Right lobe of liver (tissue), 6 donors: Measurements from ENCODE around the gene IDS. TPM values are rescaled to one million over a fixed set of nuclear protein-coding genes. Genes with fewer than 3 reads are reported as not detected.

Source experiments
- ATAC-seq, 4 donors: fragments of 200-7000 bp; cut with Tn5 transposase; one replicate each; pipeline ENCODE4 v1.9.1; 2020; ENCODE audit warnings: mild to moderate bottlenecking in 4 of 4, moderate library complexity in 4 of 4
- DNase-seq, 3 donors: peaks; one replicate each; pipeline ENCODE4 v3.0.0-alpha.2; 2020
- H3K27ac ChIP-seq, 3 donors: fragments of 200-600 bp; one replicate each; pipeline ENCODE4 v1.8.0; 2022
- H3K27me3 ChIP-seq, 2 donors: fragments of 200-600 bp; one replicate each; pipeline ENCODE4 v1.8.0; 2022
- H3K36me3 ChIP-seq, 4 donors: fragments of 200-600 bp; sonication (generic) in 1 of 4; one replicate each; pipeline versions ENCODE4 v1.5.1 to v1.8.0; 2017 to 2022; ENCODE audit warnings: control low read depth in 1 of 4
- H3K4me1 ChIP-seq, 4 donors: fragments of 200-600 bp; sonication (generic) in 1 of 4; one replicate each; pipeline versions ENCODE4 v1.5.1 to v1.8.0; 2017 to 2022; ENCODE audit warnings: control low read depth in 1 of 4
- H3K4me3 ChIP-seq, 3 donors: fragments of 200-600 bp; one replicate each; pipeline ENCODE4 v1.8.0; 2022
- H3K9me3 ChIP-seq, 4 donors: fragments of 200-600 bp; sonication (generic) in 1 of 4; one replicate each; pipeline versions ENCODE4 v1.5.1 to v1.8.0; 2017 to 2022; ENCODE audit warnings: control low read depth in 1 of 4
- CTCF ChIP-seq, 4 donors: fragments of 200-600 bp in 3 of 4; fragments of 450-650 bp in 1 of 4; IDR thresholded peaks; one replicate each; pipeline versions ENCODE4 v1.5.1 to v1.8.0; 2016 to 2022; ENCODE audit warnings: antibody characterized with exemption in 4 of 4, mild to moderate bottlenecking in 2 of 4
- POLR2A ChIP-seq: fragments of 450-650 bp; IDR thresholded peaks from one replicate; pipeline ENCODE4 v1.6.1; 2017; ENCODE audit warnings: antibody characterized with exemption, mild to moderate bottlenecking
- WGBS: methylation state at CpG from one replicate; pipeline ENCODE4 v1.1.6; 2018; ENCODE audit warnings: low coverage, low lambda C conversion rate; ENCODE audit not compliant: insufficient coverage; ENCODE audit errors: missing lambda C conversion rate; 5-methylcytosine and 5-hydroxymethylcytosine counted together
- intact Hi-C, 2 donors: fragments of 100-400 bp; cut with DNase I; formaldehyde crosslinking; loops; one replicate each; pipeline versions ENCODE4 v1.11.2 to v1.14.1; 2022
- total RNA-seq, 6 experiments: library from RNA; depleted of rRNA in 2 of 6; stranded (reverse); fragments of >200 nt in 2 of 6; fragmentation: NEBNext Ultra II Directional in 3 of 6; extraction: Animal tissue kit (Norgen Biotek cat#: 25700) in 3 of 6; gene quantifications; one replicate each; pipeline versions ENCODE4 v1.1.0 to v1.2.4, GENCODE V29; 2016 to 2023
- donor health status: DM: no; HTN: yes; CAD: no.
- donor health status: DM: no; HTN: no; CAD: no.
- donor health status: DM: no; HTN: no; CAD: no.
- donor health status: DM: no; HTN: yes; CAD: no.
- donor health status: DM: no; HTN: yes; CAD: no.

Gene IDS
- total RNA-seq, 6 experiments from 2014 or later, result 12.7 to 27.3 (median 20.0) TPM

- Histone ChIP-seq H3K4me1 (no peaks in the 10 kb centered on the region), H3K27me3 (no peaks in the 10 kb centered on the region), H3K36me3 (no peaks in the 10 kb centered on the region), H3K9me3 (no peaks in the 10 kb centered on the region), H3K27ac (no peak overlapping the region), H3K4me3 (no peak overlapping the region)
- intact Hi-C loops, result no loop called here
- TF ChIP-seq CTCF (IDR thresholded peaks at IDR 0.05) (no peak), POLR2A (no peak)
- 28% methylated on average over 4 of the region's 4 CpGs for WGBS
- DNase-seq (no peak), ATAC-seq (no peak)
These were observed 5.3 kb upstream of the IDS start for GRCh38 chrX:149510386-149510785.

- no peak overlapping the region for H3K4me3 ChIP-seq
- no peak for ATAC-seq
- intact Hi-C loops, result no loop called here
- H3K4me1 ChIP-seq, result no peaks in the 10 kb centered on the region
- no peaks in the 10 kb centered on the region for H3K9me3 ChIP-seq
- no peaks in the 10 kb centered on the region for H3K36me3 ChIP-seq
- WGBS, result 47% methylated on average over 1 of the region's 1 CpG
- H3K27ac ChIP-seq, result no peak overlapping the region
- TF ChIP-seq POLR2A, result no peak
- no peak for TF ChIP-seq CTCF (IDR thresholded peaks at IDR 0.05)
- DNase-seq, result no peak
- H3K27me3 ChIP-seq, result no peaks in the 10 kb centered on the region
These were observed 3.4 kb upstream of the IDS start for GRCh38 chrX:149508467-149508866.

- Histone ChIP-seq H3K9me3 (no peaks in the 10 kb centered on the region), H3K27ac (no peak overlapping the region), H3K4me3 (no peak overlapping the region), H3K27me3 (no peaks in the 10 kb centered on the region), H3K4me1 (no peaks in the 10 kb centered on the region), H3K36me3 (no peaks in the 10 kb centered on the region)
- 57% methylated on average over 2 of the region's 2 CpGs for WGBS
- ATAC-seq, result no peak
- intact Hi-C loops, result no loop called here
- TF ChIP-seq CTCF (IDR thresholded peaks at IDR 0.05) (no peak), POLR2A (no peak)
- no peak for DNase-seq
These were observed 1.2 kb upstream of the IDS start for GRCh38 chrX:149506349-149506748.

GRCh38 chrX:149505671-149506070 is 565 bp upstream of the IDS start:
- Histone ChIP-seq H3K27ac (peak overlapping the region in 1 of 3 donors; percentile 70), H3K4me1 (no peaks in the 10 kb centered on the region), H3K27me3 (no peaks in the 10 kb centered on the region), H3K36me3 (no peaks in the 10 kb centered on the region), H3K9me3 (no peaks in the 10 kb centered on the region), H3K4me3 (no peak overlapping the region)
- TF ChIP-seq CTCF (IDR thresholded peaks at IDR 0.05) (no peak), POLR2A (no peak)
- no peak for DNase-seq
- intact Hi-C loops, result no loop called here
- ATAC-seq, result no peak
- WGBS, result 77% methylated on average over 9 of the region's 9 CpGs
